BJ (cell line): ENCODE results near the gene NR1H4. TPM values are rescaled to one million over a fixed set of nuclear protein-coding genes. Genes with fewer than 3 reads are reported as not detected.

Source experiments
- CTCF ChIA-PET: fragments of 350-600 bp; formaldehyde crosslinking; extraction: SDS; loops from one replicate; lab custom pipeline; 2021; ENCODE audit warnings: antibody characterized with exemption, inconsistent platforms; lab: Yijun Ruan, JAX
- POLR2A ChIA-PET: fragments of 300-600 bp; sonication (Branson Sonifier 250); formaldehyde crosslinking; extraction: SDS; loops from one replicate; lab custom pipeline; 2021; ENCODE audit warnings: antibody characterized with exemption; lab: Charles Lee
- DNase-seq: peaks from one replicate; pipeline ENCODE4 v3.0.0-alpha.2; 2011; ENCODE audit warnings: low read depth
- H3K27me3 ChIP-seq: 2 replicates; pipeline ENCODE4 v1.6.0; 2011; ENCODE audit warnings: low read length; ENCODE audit not compliant: control insufficient read depth, insufficient read depth
- H3K36me3 ChIP-seq: 2 replicates; pipeline ENCODE4 v1.5.1; 2011; ENCODE audit warnings: low read length; ENCODE audit not compliant: control insufficient read depth, insufficient read depth
- H3K4me3 ChIP-seq: 2 replicates; pipeline ENCODE4 v1.5.1; 2011; ENCODE audit warnings: low read depth, mild to moderate bottlenecking, control low read depth, low read length
- polyA plus RNA-seq: library from polyadenylated mRNA; depleted of rRNA; stranded (reverse); fragments of >200 nt; gene quantifications from 2 replicates; pipeline ENCODE4 v1.2.3, GENCODE V29; 2011
- TF ChIP-seq, protein P1 (sequence below): IDR thresholded peaks from 2 replicates; pipeline ENCODE4 v1.5.1; 2011; ENCODE audit warnings: low read depth, mild to moderate bottlenecking, control low read depth, inconsistent platforms, low read length, moderate library complexity; ENCODE audit not compliant: insufficient read depth

Gene NR1H4
- polyA plus RNA-seq, 1 experiment = not detected

- no peaks in the 10 kb centered on the region for H3K36me3 ChIP-seq
- ChIA-PET POLR2A (no interaction called here), CTCF (interaction anchor here (0.5 kb wide), 1 partner anchor 8 kb away, joined by 3 read pairs; no protein-coding TSS in a partner anchor)
- no peak for DNase-seq
- TF ChIP-seq, protein P1, sequence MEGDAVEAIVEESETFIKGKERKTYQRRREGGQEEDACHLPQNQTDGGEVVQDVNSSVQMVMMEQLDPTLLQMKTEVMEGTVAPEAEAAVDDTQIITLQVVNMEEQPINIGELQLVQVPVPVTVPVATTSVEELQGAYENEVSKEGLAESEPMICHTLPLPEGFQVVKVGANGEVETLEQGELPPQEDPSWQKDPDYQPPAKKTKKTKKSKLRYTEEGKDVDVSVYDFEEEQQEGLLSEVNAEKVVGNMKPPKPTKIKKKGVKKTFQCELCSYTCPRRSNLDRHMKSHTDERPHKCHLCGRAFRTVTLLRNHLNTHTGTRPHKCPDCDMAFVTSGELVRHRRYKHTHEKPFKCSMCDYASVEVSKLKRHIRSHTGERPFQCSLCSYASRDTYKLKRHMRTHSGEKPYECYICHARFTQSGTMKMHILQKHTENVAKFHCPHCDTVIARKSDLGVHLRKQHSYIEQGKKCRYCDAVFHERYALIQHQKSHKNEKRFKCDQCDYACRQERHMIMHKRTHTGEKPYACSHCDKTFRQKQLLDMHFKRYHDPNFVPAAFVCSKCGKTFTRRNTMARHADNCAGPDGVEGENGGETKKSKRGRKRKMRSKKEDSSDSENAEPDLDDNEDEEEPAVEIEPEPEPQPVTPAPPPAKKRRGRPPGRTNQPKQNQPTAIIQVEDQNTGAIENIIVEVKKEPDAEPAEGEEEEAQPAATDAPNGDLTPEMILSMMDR = no peak
- H3K4me3 ChIP-seq = no peak overlapping the region
- no peaks in the 10 kb centered on the region for H3K27me3 ChIP-seq
These were observed 17.8 kb upstream of the NR1H4 start for GRCh38 chr12:100455896-100456295.

GRCh38 chr12:100458191-100458590 is 15.5 kb upstream of the NR1H4 start:
- TF ChIP-seq, protein P1 = no peak
- H3K4me3 ChIP-seq = no peak overlapping the region
- ChIA-PET POLR2A (no interaction called here), CTCF (no interaction called here)
- no peaks in the 10 kb centered on the region for H3K27me3 ChIP-seq
- no peak for DNase-seq
- H3K36me3 ChIP-seq = no peaks in the 10 kb centered on the region

DNA sequence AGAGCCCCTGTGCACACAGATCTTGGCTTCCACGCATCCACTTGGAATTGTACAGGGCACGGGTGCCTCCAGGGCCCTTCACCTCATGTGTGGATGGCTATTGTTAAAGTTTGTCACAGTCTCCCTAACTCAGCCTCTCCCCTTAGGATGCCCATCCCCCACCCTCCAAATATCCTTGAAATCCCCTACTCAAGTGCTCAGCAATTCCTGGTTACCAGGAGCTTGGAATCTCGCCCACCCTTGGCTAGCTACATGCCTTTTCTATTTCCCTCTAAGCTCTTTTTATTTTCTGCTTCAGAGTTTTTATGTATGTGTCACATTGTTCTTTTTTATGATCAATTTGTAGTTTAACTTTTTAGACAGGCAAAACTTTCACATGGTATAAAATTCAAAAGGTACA is 13.0 kb upstream of the NR1H4 start:
- CTCF ChIA-PET = no interaction called here
- H3K4me3 ChIP-seq = no peak overlapping the region
- no peaks in the 10 kb centered on the region for H3K36me3 ChIP-seq
- no peak for DNase-seq
- TF ChIP-seq, protein P1 = no peak
- no peaks in the 10 kb centered on the region for H3K27me3 ChIP-seq
- POLR2A ChIA-PET = no interaction called here

GRCh38 chr12:100461330-100461973 is 12.2 kb upstream of the NR1H4 start:
- ChIA-PET CTCF (no interaction called here), POLR2A (no interaction called here)
- Histone ChIP-seq H3K4me3 (no peak overlapping the region), H3K27me3 (no peaks in the 10 kb centered on the region), H3K36me3 (no peaks in the 10 kb centered on the region)
- DNase-seq = no peak
- TF ChIP-seq, protein P1 = no peak

- Histone ChIP-seq H3K27me3 (no peaks in the 10 kb centered on the region), H3K36me3 (no peaks in the 10 kb centered on the region), H3K4me3 (no peak overlapping the region)
- TF ChIP-seq, protein P1 = no peak
- ChIA-PET CTCF (interaction anchor here (0.6 to 1.1 kb wide), 2 partner anchors 11 to 35 kb away, joined by 3 to 5 read pairs; no protein-coding TSS in a partner anchor), POLR2A (no interaction called here)
- no peak for DNase-seq
These were observed 10.0 kb upstream of the NR1H4 start for GRCh38 chr12:100463661-100464060.
